Tibial nerve (tissue), 4 donors: ENCODE data around the gene FGF1. TPM values are rescaled to one million over a fixed set of nuclear protein-coding genes. Genes with fewer than 3 reads are reported as not detected.

ENCODE experiments used
- DNase-seq, 2 donors: peaks; one replicate each; pipeline ENCODE4 v3.0.0-alpha.2; 2019; ENCODE audit warnings: low spot score in 2 of 2
- H3K27ac ChIP-seq, 4 donors: fragments of 200-600 bp; sonication (generic) in 3 of 4; one replicate each; pipeline ENCODE4 v1.5.1; 2017 to 2019; ENCODE audit warnings: mild to moderate bottlenecking in 1 of 4
- H3K27me3 ChIP-seq, 2 donors: fragments of 200-600 bp; sonication (generic) in 1 of 2; one replicate each; pipeline versions ENCODE4 v1.5.1 to v1.6.0; 2017 to 2019
- H3K36me3 ChIP-seq, 3 donors: fragments of 200-600 bp; sonication (generic); one replicate each; pipeline ENCODE4 v1.5.1; 2018 to 2019
- H3K4me1 ChIP-seq, 4 donors: fragments of 200-600 bp; sonication (generic) in 3 of 4; one replicate each; pipeline ENCODE4 v1.5.1; 2017 to 2019
- H3K4me3 ChIP-seq, 4 donors: fragments of 200-600 bp; sonication (generic) in 3 of 4; one replicate each; pipeline ENCODE4 v1.5.1; 2017 to 2019; ENCODE audit warnings: mild to moderate bottlenecking in 1 of 4, moderate library complexity in 1 of 4
- H3K9me3 ChIP-seq, 4 donors: fragments of 200-600 bp; sonication (generic) in 3 of 4; one replicate each; pipeline ENCODE4 v1.5.1; 2017 to 2019
- EP300 ChIP-seq, 2 donors: sonication (generic); formaldehyde crosslinking; IDR thresholded peaks; one replicate each; pipeline ENCODE4 v1.6.1; 2017; ENCODE audit warnings: antibody characterized with exemption in 2 of 2, mild to moderate bottlenecking in 1 of 2
- POLR2A ChIP-seq, 2 donors: fragments of 450-650 bp; IDR thresholded peaks; one replicate each; pipeline ENCODE4 v1.6.1; 2017; ENCODE audit warnings: antibody characterized with exemption in 2 of 2, mild to moderate bottlenecking in 2 of 2, moderate library complexity in 2 of 2
- WGBS, 2 donors: methylation state at CpG; one replicate each; pipeline ENCODE4 v1.1.5; 2018; 5-methylcytosine and 5-hydroxymethylcytosine counted together
- total RNA-seq, 4 donors: library from RNA; depleted of rRNA; stranded (reverse); fragments of >200 nt; gene quantifications; one replicate each; pipeline ENCODE4 v1.1.0, GENCODE V29; 2016
- TF ChIP-seq, protein P1 (sequence below), 5 experiments: fragments of 200-600 bp in 3 of 5; fragments of 450-650 bp in 2 of 5; sonication (generic) in 3 of 5; IDR thresholded peaks; one replicate each; pipeline ENCODE4 v1.5.1; 2016 to 2019; ENCODE audit warnings: antibody characterized with exemption in 5 of 5, mild to moderate bottlenecking in 3 of 5, moderate library complexity in 2 of 5

The FGF1 gene
- total RNA-seq, 4 donors from 2014 or later, result 38.1 to 131 (median 115) TPM

DNA sequence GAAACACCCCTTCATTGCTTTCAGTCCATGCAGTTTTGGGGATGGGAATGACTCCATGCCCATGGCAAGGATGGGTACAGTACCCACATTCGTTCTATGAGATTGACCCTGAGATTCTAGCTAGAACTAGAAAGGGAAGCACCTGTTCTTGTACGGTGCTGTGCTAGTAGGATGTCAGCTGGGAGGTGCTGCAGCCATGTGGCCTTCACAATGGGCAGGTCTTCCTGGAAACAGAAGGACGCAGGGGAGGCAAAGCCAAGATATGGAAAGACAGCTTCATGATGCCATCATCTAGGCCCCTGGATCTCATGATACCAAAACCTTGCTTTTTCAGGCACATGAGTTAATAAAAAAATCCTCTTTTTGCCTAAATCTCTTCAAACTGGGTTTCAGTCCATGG lies 10.5 kb upstream of the FGF1 start:
- no peaks in the 10 kb centered on the region for H3K36me3 ChIP-seq
- H3K4me1 ChIP-seq, result peaks cover 0 to 35% (median 14%) of the 10 kb centered on the region in 4 donors
- no peaks in the 10 kb centered on the region for H3K9me3 ChIP-seq
- TF ChIP-seq POLR2A (IDR thresholded peaks at IDR 0.05) (no peak), EP300 (IDR thresholded peaks at IDR 0.05) (no peak)
- TF ChIP-seq, protein P1, sequence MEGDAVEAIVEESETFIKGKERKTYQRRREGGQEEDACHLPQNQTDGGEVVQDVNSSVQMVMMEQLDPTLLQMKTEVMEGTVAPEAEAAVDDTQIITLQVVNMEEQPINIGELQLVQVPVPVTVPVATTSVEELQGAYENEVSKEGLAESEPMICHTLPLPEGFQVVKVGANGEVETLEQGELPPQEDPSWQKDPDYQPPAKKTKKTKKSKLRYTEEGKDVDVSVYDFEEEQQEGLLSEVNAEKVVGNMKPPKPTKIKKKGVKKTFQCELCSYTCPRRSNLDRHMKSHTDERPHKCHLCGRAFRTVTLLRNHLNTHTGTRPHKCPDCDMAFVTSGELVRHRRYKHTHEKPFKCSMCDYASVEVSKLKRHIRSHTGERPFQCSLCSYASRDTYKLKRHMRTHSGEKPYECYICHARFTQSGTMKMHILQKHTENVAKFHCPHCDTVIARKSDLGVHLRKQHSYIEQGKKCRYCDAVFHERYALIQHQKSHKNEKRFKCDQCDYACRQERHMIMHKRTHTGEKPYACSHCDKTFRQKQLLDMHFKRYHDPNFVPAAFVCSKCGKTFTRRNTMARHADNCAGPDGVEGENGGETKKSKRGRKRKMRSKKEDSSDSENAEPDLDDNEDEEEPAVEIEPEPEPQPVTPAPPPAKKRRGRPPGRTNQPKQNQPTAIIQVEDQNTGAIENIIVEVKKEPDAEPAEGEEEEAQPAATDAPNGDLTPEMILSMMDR (IDR thresholded peaks at IDR 0.05), result no peak
- DNase-seq, result no peak
- no peaks in the 10 kb centered on the region for H3K27me3 ChIP-seq
- H3K27ac ChIP-seq, result peak overlapping the region in 3 of 4 donors; percentile 53 to 79 (median 74)
- H3K4me3 ChIP-seq, result no peak overlapping the region
- WGBS, 2 donors, result 84 to 87% methylated on average over 3 of the region's 3 CpGs

DNA sequence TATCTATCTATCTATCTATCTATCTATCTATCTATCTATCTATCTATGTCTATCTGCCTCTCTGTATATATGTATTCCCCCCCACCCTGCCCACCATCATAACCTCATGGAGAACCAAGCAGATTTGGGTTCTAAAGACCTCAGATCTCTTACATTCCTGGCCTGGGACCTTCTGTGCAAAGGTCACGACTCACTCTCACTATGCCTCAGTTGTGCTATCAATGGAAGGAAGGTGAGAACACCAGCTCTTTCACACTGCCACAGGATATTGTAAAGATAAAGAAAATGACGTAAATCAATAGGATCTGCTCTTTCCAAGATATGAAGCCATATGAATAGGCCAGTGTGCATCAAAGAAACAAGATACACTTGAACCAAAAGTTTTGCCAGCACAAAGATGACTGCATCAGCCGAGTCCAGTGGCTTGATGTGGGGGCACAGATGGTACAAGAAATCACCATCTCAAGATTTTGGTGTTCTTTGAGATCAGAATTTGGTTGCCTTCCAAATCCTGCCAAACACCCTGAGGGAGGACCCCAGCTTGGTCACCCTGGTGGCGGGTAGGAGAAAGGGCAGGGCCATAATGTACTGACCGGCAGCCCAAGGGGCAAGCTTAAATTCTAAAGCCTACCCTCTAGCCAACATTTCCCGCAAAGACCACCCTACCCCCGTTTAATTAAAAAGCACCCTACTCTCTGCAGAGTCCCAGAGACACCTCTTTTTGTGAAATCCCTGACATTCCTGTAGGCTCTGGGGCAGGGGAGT lies 8.4 kb upstream of the FGF1 start:
- Histone ChIP-seq H3K4me3 (no peak overlapping the region), H3K9me3 (no peaks in the 10 kb centered on the region), H3K4me1 (peaks cover 0 to 35% (median 14%) of the 10 kb centered on the region in 4 donors), H3K27ac (no peak overlapping the region), H3K36me3 (no peaks in the 10 kb centered on the region), H3K27me3 (no peaks in the 10 kb centered on the region)
- WGBS, 2 donors, result 89 to 97% methylated on average over 7 of the region's 7 CpGs
- TF ChIP-seq POLR2A (IDR thresholded peaks at IDR 0.05) (no peak), EP300 (IDR thresholded peaks at IDR 0.05) (no peak)
- TF ChIP-seq, protein P1 (IDR thresholded peaks at IDR 0.05), result no peak
- DNase-seq, result no peak

DNA sequence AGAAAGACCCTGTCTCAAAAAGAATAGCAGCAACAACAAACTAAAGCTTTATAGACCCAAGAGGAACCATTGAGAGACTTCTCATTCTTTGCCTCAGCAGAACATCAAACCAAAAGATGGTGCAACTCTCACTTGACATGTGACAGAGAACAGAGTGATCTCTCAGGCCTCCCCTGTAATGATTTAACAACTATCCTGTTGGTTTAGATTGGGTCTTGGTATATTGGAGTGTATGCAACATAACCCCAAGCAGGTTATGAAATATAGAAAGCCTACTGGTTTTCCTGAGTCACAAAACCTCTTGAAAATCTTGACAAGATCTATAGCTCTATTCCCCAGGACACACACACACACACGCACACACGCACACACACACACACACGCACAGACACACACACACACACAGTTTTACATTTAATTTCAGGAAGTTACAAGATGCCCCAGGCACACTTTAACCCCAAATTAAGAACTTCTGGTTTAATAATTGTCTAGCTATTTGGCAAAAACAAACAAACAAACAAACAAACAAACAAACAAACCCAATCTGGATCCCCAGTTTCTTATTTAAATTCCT lies 6.5 kb upstream of the FGF1 start:
- DNase-seq, result no peak
- no peak overlapping the region for H3K27ac ChIP-seq
- peaks cover 0 to 19% (median 3%) of the 10 kb centered on the region in 4 donors for H3K4me1 ChIP-seq
- no peak for TF ChIP-seq POLR2A (IDR thresholded peaks at IDR 0.05)
- TF ChIP-seq, protein P1 (IDR thresholded peaks at IDR 0.05), result no peak
- TF ChIP-seq EP300 (IDR thresholded peaks at IDR 0.05), result no peak
- H3K9me3 ChIP-seq, result no peaks in the 10 kb centered on the region
- H3K27me3 ChIP-seq, result no peaks in the 10 kb centered on the region
- H3K36me3 ChIP-seq, result no peaks in the 10 kb centered on the region
- no peak overlapping the region for H3K4me3 ChIP-seq
- 81 to 83% methylated on average over 3 of the region's 3 CpGs for WGBS, 2 donors

DNA sequence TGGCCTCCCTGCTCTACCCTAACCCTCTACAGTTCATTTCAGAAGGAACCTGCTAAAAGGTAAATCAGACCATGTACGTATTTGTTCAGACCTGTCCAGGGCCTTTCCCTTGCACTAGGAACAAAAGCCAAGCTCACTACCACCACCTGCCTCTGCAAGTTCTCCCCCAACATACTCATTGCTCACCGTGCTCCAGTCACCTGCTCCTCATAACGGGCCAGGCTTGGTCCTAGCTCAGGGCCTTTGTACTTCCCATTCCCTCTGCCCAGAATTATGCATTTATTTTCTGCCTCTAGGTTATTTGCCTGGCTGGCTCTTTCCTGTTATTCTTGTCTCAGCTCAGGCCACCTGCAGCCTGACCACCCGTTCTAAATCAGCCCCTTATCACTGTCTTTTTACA lies 4.8 kb upstream of the FGF1 start:
- peaks cover 0 to 16% (median 10%) of the 10 kb centered on the region in 4 donors for H3K4me1 ChIP-seq
- H3K9me3 ChIP-seq, result no peaks in the 10 kb centered on the region
- no peaks in the 10 kb centered on the region for H3K36me3 ChIP-seq
- H3K27ac ChIP-seq, result no peak overlapping the region
- no peak overlapping the region for H3K4me3 ChIP-seq
- no peaks in the 10 kb centered on the region for H3K27me3 ChIP-seq
- no peak for TF ChIP-seq POLR2A (IDR thresholded peaks at IDR 0.05)
- TF ChIP-seq EP300 (IDR thresholded peaks at IDR 0.05), result no peak
- TF ChIP-seq, protein P1 (IDR thresholded peaks at IDR 0.05), result no peak
- WGBS, 2 donors, result 88 to 90% methylated on average over 4 of the region's 4 CpGs
- DNase-seq, result no peak

DNA sequence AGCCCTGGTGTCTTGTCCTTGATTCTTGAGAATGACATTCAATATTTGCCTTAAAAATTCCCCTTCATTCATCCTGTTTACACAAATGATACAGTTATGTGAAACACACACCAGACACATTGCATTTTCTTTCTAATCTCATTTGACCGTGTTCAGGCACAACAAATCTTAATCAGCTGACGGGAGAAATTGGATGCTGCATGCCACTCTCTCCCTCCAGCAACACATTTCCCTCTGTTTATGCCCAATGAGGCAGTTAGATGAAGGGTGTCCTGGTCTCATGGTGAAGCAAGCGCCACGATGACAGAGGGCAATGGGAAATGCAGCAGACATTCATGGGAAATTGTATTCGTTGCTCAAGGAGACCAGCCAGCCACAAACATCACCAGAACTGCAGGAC lies 3.2 kb upstream of the FGF1 start:
- DNase-seq, result no peak
- H3K4me1 ChIP-seq, result peaks cover 0 to 29% (median 16%) of the 10 kb centered on the region in 4 donors
- TF ChIP-seq, protein P1 (IDR thresholded peaks at IDR 0.05), result no peak
- no peak for TF ChIP-seq EP300 (IDR thresholded peaks at IDR 0.05)
- no peaks in the 10 kb centered on the region for H3K36me3 ChIP-seq
- 56 to 64% methylated on average over 5 of the region's 5 CpGs for WGBS, 2 donors
- H3K27ac ChIP-seq, result peak overlapping the region in 1 of 4 donors; percentile 11
- no peaks in the 10 kb centered on the region for H3K9me3 ChIP-seq
- H3K4me3 ChIP-seq, result no peak overlapping the region
- no peaks in the 10 kb centered on the region for H3K27me3 ChIP-seq
